Keratinocyte (primary cell): ENCODE data around the gene IL15RA. TPM values are rescaled to one million over a fixed set of nuclear protein-coding genes. Genes with fewer than 3 reads are reported as not detected.

ENCODE experiments used
- DNase-seq: peaks from one replicate; pipeline ENCODE4 v3.0.0-alpha.2; 2011; ENCODE audit warnings: low read depth, missing footprints, low spot score
- FAIRE-seq: peaks from 2 replicates; lab custom pipeline; 2011; peaks lifted over from hg19 to GRCh38; lab: Jason Lieb, UNC
- H2AFZ ChIP-seq: 2 replicates; pipeline ENCODE4 v1.6.0; 2012; ENCODE audit warnings: low read length, control low read depth, inconsistent platforms; ENCODE audit not compliant: control insufficient read depth
- H3K27ac ChIP-seq: 2 replicates; pipeline ENCODE4 v1.5.1; 2011; ENCODE audit warnings: low read length; ENCODE audit not compliant: control insufficient read depth, insufficient read depth
- H3K27me3 ChIP-seq: 3 replicates; pipeline ENCODE4 v1.6.0; 2011; ENCODE audit warnings: low read length; ENCODE audit not compliant: control insufficient read depth, insufficient read depth; ENCODE audit errors: extremely low read depth
- H3K36me3 ChIP-seq, 2 experiments: 2 replicates in 1 of 2; 3 replicates in 1 of 2; pipeline ENCODE4 v1.5.1; 2011; ENCODE audit warnings: low read length in 2 of 2, mild to moderate bottlenecking in 1 of 2; ENCODE audit not compliant: control insufficient read depth in 2 of 2, insufficient read depth in 2 of 2; ENCODE audit errors: extremely low read depth in 1 of 2
- H3K4me1 ChIP-seq: 3 replicates; pipeline ENCODE4 v1.5.1; 2011; ENCODE audit warnings: low read length; ENCODE audit not compliant: control insufficient read depth, insufficient read depth; ENCODE audit errors: extremely low read depth
- H3K4me2 ChIP-seq: 3 replicates; pipeline ENCODE4 v1.6.0; 2011; ENCODE audit warnings: low read depth, low read length; ENCODE audit not compliant: control insufficient read depth, insufficient read depth; ENCODE audit errors: extremely low read depth
- H3K4me3 ChIP-seq, 3 experiments: fragments of 200-600 bp in 1 of 3; sonication (generic) in 1 of 3; 2 replicates in 2 of 3; 3 replicates in 1 of 3; pipeline ENCODE4 v1.5.1; 2011 to 2016; ENCODE audit warnings: low read length in 3 of 3, mild to moderate bottlenecking in 3 of 3, control low read depth in 2 of 3, inconsistent platforms in 1 of 3, low read depth in 1 of 3, mixed read lengths in 1 of 3, mixed run types in 1 of 3, moderate library complexity in 1 of 3; ENCODE audit not compliant: control insufficient read depth in 2 of 3, insufficient read depth in 2 of 3; ENCODE audit errors: extremely low read depth in 1 of 3
- H3K79me2 ChIP-seq: 2 replicates; pipeline ENCODE4 v1.6.0; 2012; ENCODE audit warnings: low read length; ENCODE audit not compliant: control insufficient read depth, insufficient read depth
- H3K9ac ChIP-seq: 3 replicates; pipeline ENCODE4 v1.6.0; 2011; ENCODE audit warnings: low read length; ENCODE audit not compliant: control insufficient read depth, insufficient read depth; ENCODE audit errors: extremely low read depth
- H3K9me1 ChIP-seq: 3 replicates; pipeline ENCODE4 v1.6.0; 2011; ENCODE audit warnings: low read length; ENCODE audit not compliant: control insufficient read depth, insufficient read depth; ENCODE audit errors: extremely low read depth
- H3K9me3 ChIP-seq: 2 replicates; pipeline ENCODE4 v1.5.1; 2012; ENCODE audit warnings: low read depth, low read length; ENCODE audit not compliant: control insufficient read depth
- H4K20me1 ChIP-seq: 3 replicates; pipeline ENCODE4 v1.6.0; 2011; ENCODE audit warnings: low read length; ENCODE audit not compliant: control insufficient read depth, insufficient read depth; ENCODE audit errors: extremely low read depth
- EZH2 ChIP-seq: IDR thresholded peaks from one replicate; pipeline ENCODE4 v1.6.1; 2012; ENCODE audit warnings: inconsistent platforms, mild to moderate bottlenecking, low read length, moderate library complexity
- dilution Hi-C: fragments of 300-500 bp; cut with MboI; formaldehyde crosslinking; loops from one replicate; pipeline ENCODE4 v1.7.0; 2020; ENCODE audit warnings: low sequenced_read_pairs; ENCODE audit not compliant: extremely low pct_ligation_motif_present
- polyA plus RNA-seq, 5 experiments: library from polyadenylated mRNA; depleted of rRNA in 3 of 5; stranded (reverse) in 3 of 5; stranded (forward) in 1 of 5; unstranded in 1 of 5; fragments of >200 nt; gene quantifications; 1 replicate in 1 of 5; 2 replicates in 3 of 5; 3 replicates in 1 of 5; pipeline versions ENCODE4 v1.2.1 to v1.2.3, GENCODE V29; 2011 to 2012; ENCODE audit warnings: missing spikeins in 2 of 5, low read depth in 1 of 5, low replicate concordance in 1 of 5
- TF ChIP-seq, protein P1 (sequence below), 3 experiments: IDR thresholded peaks in 1 of 3; conservative IDR thresholded peaks in 1 of 3; optimal IDR thresholded peaks in 1 of 3; 2 replicates in 2 of 3; 3 replicates in 1 of 3; pipeline versions ENCODE3 to v1.5.1; 2011; ENCODE audit warnings: low read length in 3 of 3, mild to moderate bottlenecking in 3 of 3, moderate library complexity in 2 of 3, control low read depth in 1 of 3, inconsistent platforms in 1 of 3; ENCODE audit not compliant: insufficient read depth in 2 of 3; ENCODE audit errors: extremely low read depth in 1 of 3

IL15RA gene
- polyA plus RNA-seq, 1 donor (not counting 4 experiments of a cell fraction or from before 2014, with no cell fraction given), result 3.8 TPM

GRCh38 chr10:6013413-6014192 is 36.3 kb upstream of the IL15RA start:
- peaks cover 2% of the 10 kb centered on the region for H3K27me3 ChIP-seq
- H4K20me1 ChIP-seq, result no peaks in the 10 kb centered on the region
- dilution Hi-C loops, result no loop called here
- no peak overlapping the region for H3K4me3 ChIP-seq
- H3K36me3 ChIP-seq, result no peaks in the 10 kb centered on the region
- H3K27ac ChIP-seq, result no peak overlapping the region
- DNase-seq (no peak), FAIRE-seq (no peak)
- no peaks in the 10 kb centered on the region for H3K9me1 ChIP-seq
- no peak overlapping the region for H3K4me2 ChIP-seq
- no peak overlapping the region for H3K9ac ChIP-seq
- no peaks in the 10 kb centered on the region for H3K79me2 ChIP-seq
- TF ChIP-seq, protein P1, sequence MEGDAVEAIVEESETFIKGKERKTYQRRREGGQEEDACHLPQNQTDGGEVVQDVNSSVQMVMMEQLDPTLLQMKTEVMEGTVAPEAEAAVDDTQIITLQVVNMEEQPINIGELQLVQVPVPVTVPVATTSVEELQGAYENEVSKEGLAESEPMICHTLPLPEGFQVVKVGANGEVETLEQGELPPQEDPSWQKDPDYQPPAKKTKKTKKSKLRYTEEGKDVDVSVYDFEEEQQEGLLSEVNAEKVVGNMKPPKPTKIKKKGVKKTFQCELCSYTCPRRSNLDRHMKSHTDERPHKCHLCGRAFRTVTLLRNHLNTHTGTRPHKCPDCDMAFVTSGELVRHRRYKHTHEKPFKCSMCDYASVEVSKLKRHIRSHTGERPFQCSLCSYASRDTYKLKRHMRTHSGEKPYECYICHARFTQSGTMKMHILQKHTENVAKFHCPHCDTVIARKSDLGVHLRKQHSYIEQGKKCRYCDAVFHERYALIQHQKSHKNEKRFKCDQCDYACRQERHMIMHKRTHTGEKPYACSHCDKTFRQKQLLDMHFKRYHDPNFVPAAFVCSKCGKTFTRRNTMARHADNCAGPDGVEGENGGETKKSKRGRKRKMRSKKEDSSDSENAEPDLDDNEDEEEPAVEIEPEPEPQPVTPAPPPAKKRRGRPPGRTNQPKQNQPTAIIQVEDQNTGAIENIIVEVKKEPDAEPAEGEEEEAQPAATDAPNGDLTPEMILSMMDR (optimal IDR thresholded peaks at IDR 0.05 in 1 of 3, IDR thresholded peaks at IDR 0.05 in 1 of 3, conservative IDR thresholded peaks at IDR 0.05 in 1 of 3; ENCODE audit: extremely low read depth in 1 of 3, insufficient read depth in 2 of 3, low read length in 3 of 3), result no peak
- H3K9me3 ChIP-seq, result no peaks in the 10 kb centered on the region
- no peak overlapping the region for H2AFZ ChIP-seq
- H3K4me1 ChIP-seq, result peaks cover 3% of the 10 kb centered on the region

- H3K9me1 ChIP-seq, result no peaks in the 10 kb centered on the region
- H4K20me1 ChIP-seq, result no peaks in the 10 kb centered on the region
- no peak for DNase-seq
- no peak overlapping the region for H3K9ac ChIP-seq
- no peak for FAIRE-seq
- H3K4me1 ChIP-seq, result peaks cover 3% of the 10 kb centered on the region
- H3K27ac ChIP-seq, result no peak overlapping the region
- dilution Hi-C loops, result no loop called here
- peaks cover 2% of the 10 kb centered on the region for H3K27me3 ChIP-seq
- TF ChIP-seq EZH2, result no peak
- TF ChIP-seq, protein P1 (optimal IDR thresholded peaks at IDR 0.05 in 1 of 3, IDR thresholded peaks at IDR 0.05 in 1 of 3, conservative IDR thresholded peaks at IDR 0.05 in 1 of 3; ENCODE audit: extremely low read depth in 1 of 3, insufficient read depth in 2 of 3, low read length in 3 of 3), result no peak
- H3K4me3 ChIP-seq, result no peak overlapping the region
- no peaks in the 10 kb centered on the region for H3K79me2 ChIP-seq
- no peak overlapping the region for H3K4me2 ChIP-seq
- H2AFZ ChIP-seq, result no peak overlapping the region
- H3K36me3 ChIP-seq, result no peaks in the 10 kb centered on the region
- H3K9me3 ChIP-seq, result no peaks in the 10 kb centered on the region
Observed at GRCh38 chr10:6012121-6012905, 35.0 kb upstream of the IL15RA start.
